Hepatocyte (in vitro differentiated cells): ENCODE results near the gene SHROOM3.

Source experiments
- EZH2 ChIP-seq: fragments of 200-600 bp; sonication (generic); IDR thresholded peaks from 2 replicates; pipeline ENCODE4 v1.6.1; 2016; ENCODE audit warnings: antibody characterized with exemption, mild to moderate bottlenecking, borderline replicate concordance
- EZH2phosphoT487 ChIP-seq: fragments of 200-600 bp; sonication (generic); IDR thresholded peaks from one replicate; pipeline ENCODE4 v1.6.1; 2018; ENCODE audit warnings: antibody characterized with exemption, mild to moderate bottlenecking, low read depth, moderate library complexity; ENCODE audit not compliant: unreplicated experiment, severe bottlenecking
- TF ChIP-seq, protein P1 (sequence below): fragments of 200-600 bp; sonication (generic); IDR thresholded peaks from 2 replicates; pipeline ENCODE4 v1.5.1; 2016; ENCODE audit warnings: antibody characterized with exemption, mild to moderate bottlenecking; ENCODE audit not compliant: poor library complexity

DNA sequence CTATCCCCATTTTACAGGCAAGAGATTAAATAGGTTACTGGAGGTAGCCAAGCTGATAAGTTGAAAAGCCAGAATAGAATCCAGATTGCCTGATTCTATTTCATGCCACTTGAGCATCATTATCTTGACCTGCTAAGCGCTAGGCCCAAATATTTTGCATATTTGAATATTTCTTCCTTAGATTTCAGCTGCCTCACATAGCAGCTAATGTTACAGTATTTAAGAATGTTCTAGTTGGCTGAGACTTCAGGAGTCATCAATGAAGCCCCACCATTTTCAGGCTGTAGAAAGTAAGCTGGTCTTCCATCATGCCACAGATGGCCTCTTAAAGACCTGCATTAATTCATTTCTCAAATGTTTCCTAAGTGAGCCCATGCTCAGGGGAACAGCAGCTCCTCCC lies 121.4 kb downstream of the SHROOM3 start:
- TF ChIP-seq, protein P1, sequence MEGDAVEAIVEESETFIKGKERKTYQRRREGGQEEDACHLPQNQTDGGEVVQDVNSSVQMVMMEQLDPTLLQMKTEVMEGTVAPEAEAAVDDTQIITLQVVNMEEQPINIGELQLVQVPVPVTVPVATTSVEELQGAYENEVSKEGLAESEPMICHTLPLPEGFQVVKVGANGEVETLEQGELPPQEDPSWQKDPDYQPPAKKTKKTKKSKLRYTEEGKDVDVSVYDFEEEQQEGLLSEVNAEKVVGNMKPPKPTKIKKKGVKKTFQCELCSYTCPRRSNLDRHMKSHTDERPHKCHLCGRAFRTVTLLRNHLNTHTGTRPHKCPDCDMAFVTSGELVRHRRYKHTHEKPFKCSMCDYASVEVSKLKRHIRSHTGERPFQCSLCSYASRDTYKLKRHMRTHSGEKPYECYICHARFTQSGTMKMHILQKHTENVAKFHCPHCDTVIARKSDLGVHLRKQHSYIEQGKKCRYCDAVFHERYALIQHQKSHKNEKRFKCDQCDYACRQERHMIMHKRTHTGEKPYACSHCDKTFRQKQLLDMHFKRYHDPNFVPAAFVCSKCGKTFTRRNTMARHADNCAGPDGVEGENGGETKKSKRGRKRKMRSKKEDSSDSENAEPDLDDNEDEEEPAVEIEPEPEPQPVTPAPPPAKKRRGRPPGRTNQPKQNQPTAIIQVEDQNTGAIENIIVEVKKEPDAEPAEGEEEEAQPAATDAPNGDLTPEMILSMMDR, result no peak
- TF ChIP-seq EZH2phosphoT487 (no peak), EZH2 (no peak)
